NCI-H82 (cell line): ENCODE results near the gene ARL2.

Experiments used
- DNase-seq: peaks from one replicate; lab custom pipeline; 2025; lab: John Stamatoyannopoulos, UW

The ARL2 gene

DNA sequence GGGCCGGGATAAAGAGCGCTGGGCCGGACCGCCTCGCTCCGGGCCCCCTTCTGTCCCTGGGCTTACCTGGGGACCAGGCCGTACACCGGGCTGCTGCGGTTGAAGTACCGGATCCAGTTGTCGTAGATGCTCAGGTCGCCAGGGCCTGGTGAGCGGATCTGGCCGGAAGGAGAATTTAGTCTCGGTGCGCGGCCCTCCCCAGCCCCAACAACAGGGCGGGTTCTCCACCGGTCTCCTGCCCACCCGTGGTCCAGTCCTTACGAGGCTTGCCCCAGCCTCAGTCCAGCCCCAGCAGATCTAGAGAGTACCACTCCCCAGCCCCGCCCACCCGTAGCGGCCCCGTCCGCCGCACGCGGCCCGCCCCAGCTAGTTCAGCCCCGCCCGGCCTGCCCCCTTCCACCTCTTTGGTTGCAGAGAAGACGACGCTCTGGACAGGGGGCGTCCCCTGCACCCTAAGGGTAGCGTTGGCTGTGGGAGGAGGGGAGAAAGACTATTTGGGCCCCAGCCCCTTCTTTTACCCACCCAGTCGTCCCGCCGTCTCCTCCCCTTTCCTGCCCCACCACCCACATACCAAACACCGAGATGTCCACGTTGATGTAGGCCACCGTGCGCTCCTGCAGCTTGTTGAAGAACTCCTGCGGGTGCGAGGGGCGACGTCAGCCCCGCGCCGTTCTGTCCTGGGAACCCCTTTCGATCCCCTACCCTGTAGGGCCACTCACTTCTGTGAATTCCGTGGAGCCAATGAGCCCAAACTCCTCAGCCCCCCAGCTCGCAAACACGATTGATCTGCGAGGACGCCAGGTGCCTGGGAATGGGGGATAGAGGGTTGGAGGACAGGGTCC is 33.8 kb downstream of the ARL2 start:
- no peak for DNase-seq

DNA sequence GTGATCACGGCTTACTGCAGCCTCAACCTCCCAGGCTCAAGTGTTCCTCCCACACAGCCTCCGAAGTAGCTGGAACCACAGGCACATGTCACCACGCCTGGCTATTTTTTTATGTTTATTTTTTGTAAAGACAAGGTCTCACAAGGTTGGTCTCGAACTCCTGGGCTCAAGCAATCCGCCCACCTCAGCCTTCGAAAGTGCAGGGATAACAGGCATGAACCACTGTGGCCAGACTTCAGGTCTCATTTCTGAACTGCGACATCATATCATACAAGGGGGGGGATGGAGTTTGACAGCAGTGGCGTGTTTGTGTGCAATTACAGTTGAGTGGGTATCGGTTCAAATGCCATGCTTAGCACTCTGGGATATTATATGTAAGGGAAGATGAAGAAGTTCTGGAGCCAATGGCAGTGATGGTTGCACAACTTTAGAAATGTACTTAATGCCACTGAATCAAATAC is 37.5 kb downstream of the ARL2 start:
- DNase-seq: no peak

DNA sequence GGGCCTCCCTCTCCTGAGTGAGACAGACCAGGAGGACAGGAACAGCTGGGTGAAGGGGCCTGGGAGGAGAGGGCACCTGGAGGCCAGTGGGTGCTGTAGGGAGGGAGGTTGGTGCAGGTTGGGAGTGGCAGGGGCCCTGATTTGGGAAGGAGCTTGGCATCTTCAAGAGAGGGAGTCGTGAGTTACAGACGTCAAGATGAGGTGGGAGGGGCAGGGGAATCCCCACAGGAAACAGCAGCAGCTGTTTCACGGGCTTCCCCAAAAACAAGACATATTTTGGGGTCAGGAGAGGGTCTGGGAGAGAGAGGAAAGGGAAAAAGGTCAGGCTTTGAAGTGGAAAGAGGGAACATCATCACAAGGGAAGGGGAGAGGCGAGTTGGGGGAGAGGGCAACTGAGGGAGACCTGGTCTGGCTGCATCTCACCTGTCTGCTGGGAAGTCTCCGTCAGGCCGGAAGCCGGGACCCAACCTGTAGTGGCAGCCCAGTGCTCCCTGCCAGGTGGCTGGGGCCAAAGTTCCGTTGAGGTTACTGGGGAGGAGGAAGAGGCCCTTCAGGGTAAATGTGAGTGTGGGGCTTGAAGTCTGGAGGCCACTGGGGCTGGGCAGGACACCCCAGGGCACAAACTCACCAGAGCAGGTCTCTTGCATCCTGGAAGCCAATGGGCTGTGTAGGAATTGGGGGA is 40.0 kb downstream of the ARL2 start:
- DNase-seq: no peak

DNA sequence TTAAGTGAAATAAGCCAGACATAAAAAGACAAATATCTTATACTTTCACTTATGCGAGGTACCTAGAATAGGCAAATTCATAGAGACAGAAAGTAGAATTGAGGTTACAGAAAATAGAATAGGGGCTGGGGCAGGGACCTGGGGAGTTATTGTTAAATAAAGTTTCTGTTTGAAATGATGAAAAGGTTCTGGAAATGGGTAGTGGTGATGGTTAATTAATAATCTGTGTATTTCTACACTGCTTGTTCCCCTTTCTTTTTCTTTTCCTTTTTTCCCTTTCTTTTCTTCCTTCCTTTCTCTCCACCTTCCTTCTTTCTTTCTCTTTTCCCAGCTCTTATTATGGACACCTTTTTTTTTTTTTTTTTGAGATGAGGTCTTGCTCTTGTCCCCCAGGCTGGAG is 41.6 kb downstream of the ARL2 start:
- no peak for DNase-seq

DNA sequence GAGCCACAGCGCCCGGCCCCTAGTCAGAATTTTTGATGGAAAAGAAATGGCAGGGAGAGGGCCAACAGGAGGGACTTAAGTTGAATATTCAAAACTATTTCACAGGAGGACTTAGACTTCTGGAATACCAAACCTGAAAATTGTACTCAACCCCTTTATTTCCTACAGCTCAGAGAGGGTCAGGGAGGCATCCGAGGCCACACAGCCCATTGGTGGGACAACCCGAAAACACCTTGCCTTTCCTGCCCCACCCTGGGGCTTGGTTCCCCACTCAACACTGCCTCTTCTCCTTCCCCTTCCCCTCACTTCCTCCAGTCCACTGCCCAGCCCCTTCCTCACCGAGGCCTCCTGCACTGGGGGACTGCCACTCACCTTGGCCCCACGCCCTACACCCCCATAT is 43.0 kb downstream of the ARL2 start:
- DNase-seq: no peak

DNA sequence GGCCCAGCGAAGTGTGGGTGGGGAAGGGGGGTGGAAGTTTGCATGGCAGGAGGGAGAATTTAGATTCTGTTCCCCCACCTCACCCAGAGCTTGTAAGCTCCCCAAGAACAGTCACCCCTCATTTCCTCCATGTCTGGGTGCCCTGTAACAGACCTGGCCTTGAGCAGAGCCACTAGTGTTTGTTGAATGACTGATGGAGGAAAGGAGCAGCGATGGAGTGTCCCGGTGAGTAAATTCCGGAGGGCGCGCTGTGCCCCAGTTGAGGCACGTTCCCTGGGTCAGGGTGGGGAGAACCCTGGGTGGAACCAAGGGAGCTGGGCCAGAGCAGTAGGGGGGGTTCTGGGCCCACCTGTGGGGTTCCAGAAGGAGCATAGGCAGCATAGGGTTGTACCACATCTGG is 43.6 kb downstream of the ARL2 start:
- no peak for DNase-seq

DNA sequence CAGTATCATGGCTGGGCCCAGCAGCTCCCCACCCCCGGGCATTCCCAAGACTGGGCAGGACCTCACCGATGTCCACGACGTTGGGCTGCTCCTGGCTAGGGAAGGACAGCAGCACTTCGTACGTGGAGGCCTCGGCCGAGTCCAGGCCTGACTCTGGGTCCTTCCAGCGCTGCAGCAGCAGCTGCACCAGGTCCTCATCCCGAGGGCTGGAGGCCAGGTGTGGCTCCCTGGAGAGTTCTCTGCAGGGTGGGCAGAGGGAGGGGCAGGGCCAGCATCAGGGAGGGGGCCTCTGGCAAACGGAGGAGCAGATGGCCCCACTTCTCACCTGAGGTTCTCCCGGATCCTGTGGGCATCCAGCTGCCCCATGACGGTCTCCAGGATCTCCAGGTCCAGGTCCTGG is 44.1 kb downstream of the ARL2 start:
- DNase-seq: no peak

DNA sequence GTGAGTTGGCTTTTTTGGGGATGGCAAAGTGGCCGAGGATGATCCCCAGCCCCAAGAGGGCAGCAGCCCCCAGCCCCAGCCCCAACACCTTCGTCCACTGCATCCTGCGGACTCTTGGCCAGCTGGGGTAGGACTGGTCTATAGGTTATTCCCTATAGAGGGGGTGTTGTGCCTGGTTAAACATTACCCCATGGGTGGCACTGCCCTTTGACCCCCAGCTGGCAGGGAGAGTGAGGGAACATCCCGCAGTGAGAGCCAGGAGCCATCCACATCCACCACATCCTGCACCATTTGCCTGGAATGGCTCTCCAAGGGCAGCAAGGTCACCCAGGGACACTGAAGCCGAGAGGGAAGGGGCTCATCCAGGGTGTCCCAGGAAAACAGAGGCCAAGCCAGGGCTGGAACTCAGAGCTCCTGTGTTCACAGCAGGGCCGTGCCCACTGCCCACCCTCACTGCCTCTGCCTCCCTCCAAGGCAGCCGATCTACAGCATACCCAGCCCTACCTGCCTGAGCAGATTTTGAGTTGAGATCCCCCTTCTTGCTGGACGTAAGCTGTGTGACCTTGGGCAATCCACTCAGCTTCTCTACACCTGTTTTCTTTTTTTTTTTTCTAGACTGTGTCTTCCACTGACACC is 44.6 kb downstream of the ARL2 start, which contains the start of gene NAALADL1:
Gene NAALADL1, minus strand, starts transcription at position 135 of the 636 bp plus-strand sequence. Its CDS starts 32 bp downstream, at position 103.
- no peak for DNase-seq

DNA sequence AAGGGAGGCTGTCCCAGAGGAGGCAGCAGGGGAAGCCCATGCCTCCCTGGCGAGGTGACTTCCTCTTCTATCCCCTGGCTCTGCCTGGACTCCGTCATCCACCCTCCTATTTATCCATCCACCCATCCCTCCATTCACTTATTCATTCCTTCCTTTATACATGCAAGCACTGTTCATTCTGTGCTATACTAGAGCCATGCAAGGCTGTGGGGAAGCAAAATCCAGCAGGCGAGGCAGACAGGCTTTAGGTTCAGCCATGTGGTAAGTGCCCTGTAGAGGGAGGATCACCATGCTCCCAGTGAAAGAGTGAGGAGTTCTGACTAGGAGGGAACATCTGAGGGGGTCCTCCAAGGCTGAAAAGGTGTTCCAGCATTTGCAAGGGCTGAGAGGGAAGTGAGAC is 45.6 kb downstream of the ARL2 start:
- no peak for DNase-seq

DNA sequence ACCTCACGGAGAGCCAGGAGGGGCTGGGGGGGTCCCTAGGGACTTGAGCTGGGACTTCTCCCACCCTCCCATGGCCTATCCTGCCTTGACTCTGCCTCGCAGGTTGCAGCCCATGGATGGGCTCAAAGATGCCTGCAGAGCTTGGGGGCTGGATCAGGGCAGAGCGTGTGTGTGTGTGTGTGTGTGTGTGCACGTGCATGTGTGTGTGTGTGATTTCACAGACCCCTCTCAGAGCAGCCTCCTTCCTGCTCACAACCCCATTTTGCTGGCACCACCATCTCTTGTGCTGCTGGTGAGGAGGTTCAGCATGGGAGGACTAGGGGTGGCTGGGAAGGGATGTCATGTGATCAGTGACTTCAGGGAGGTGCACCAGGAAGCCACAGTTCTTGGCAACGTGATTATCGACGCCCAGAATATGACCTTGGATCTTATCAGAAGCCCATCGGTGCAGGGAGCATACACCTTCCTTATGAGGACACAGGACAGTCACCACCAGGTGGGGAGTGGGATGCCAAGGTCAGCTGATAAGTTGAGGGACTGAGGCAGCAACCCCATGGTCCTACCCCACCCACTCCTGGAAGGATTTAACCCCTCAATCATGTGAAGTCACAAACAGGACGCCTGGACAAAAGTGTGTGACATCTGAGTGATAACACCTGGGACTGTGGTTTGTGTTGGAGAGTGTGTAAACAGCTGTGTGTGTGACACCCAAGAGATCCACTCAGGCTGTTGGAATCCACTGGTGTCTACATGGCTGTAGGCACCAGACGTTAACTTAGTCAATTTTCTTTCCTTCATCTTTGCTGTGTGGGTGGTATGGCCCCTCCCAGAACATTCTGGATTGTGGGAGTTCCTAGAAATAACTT is 46.2 kb downstream of the ARL2 start:
- no peak for DNase-seq

DNA sequence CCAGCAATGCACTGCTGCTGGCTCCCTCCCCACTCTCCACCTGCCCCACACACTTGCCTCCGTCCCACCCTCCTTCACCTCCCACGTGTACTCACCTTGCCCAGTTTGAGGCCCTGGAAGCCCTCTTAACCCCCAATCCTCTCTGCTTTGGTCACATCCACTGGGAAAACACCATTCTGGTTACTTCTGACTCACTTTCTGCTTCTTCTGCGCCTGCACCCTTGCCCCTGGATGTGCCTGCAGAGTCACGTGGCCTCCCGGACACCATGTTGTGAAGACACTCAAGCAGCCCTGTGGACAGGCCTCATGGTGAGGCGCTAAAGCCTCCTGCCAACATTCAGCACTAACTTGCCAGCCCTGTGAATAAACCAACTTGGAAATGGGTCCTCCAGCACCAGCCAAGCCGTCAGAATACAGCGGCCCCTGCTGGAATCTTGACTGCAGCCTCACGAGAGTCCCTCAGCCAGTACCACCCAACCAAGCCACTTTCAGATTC is 47.0 kb downstream of the ARL2 start:
- peak; percentile 17 for DNase-seq

DNA sequence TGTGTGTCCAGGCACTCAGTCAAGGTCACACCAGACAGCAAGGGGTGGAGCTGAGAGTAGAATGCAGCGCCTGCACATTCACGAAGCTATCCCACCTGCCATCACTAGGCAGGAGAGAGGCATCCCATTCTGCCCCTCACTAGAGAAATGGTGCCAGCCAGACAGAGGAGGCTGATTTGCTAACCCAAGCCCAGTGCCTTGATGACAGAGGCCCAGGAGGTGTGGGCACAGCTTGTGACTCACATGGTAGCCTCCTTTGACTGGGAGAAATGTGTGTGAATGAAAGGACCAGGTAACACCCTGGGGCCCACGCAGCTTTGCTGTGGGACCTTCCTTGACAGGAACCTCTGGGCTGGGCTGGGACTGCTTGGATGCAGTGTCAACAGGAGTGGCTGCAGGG is 49.6 kb downstream of the ARL2 start:
- no peak for DNase-seq

DNA sequence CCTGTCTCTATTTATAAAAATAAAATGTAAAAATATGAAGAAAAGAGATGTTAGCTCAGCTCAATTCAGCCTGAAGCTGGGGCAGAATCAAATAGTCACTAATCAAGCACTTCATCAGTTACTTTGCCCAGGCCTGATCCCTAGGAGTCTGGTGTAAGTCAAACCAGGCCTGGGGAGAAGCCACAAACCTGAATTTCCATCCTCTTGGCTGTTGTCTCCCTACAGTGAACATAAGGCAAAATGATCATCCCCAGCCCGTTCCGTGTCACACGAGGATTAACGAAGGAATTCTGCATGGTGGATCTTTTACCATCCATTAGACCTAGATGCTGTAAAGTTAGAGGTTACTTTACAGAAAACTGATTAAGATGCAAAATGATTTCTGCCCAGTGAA is 50.9 kb downstream of the ARL2 start:
- DNase-seq: peak; percentile 26

DNA sequence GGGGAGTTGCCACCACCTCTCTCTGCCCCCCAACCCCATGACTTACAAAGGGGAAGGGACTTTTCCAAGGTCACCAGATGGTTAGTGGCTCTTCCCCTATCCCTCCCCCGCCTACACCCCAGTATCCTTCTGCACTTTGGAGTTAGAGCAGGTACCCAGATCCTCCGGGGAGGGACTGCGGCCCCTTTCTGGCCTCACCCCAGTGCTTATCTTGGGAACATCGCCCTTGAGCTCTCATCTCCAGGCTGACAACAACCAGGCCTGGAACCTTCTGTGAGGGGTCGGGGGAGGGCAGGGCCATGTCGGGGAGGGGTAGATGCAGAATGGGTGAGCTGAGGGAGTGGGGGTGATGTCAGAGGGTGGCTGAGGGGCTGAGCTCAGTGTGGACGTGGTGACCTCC is 51.9 kb downstream of the ARL2 start:
- no peak for DNase-seq

DNA sequence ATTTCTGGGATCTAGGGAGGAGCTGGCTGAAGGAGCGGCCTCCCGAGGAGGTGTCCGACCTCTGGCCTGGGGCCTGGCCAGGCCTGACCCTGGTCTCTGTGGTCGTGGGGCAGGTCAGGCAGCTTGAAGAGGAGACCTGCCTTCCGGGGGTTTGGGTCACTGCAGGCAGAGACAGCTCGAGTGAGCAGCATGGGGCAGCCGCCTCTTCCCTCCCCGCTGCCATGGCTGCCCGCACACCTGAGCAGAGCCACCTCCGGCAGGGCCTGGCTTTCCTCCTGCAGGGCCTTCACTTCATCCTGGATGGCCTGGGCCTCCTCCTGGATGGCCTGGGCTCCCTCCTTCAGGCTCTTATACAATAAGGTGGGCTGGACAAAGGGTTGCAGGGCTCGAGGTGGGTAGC is 52.4 kb downstream of the ARL2 start:
- DNase-seq: no peak

DNA sequence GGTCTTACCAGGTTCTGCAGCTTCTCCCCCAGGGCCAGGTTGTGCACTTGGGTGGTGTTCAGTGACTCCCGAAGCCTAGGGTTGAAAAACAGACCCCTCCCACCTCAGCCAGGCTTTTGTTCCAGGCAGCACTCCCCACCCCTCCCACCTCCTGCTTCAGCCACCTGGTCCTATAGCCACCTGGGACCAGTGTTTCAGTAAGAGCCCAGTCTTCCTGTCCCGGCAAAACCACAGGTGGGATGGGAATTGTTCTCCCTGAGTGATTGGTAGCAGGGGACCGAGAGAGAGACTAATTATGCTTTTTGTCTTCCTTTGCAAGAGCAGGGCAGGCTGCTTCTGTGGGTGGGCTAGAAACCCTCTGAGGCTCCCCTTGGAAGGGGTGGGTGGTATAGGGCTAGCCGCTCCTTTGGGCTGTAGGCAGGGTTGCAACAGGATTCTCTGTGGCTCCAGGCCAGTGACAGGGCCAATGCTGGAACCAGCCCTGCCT is 52.9 kb downstream of the ARL2 start:
- DNase-seq: no peak

DNA sequence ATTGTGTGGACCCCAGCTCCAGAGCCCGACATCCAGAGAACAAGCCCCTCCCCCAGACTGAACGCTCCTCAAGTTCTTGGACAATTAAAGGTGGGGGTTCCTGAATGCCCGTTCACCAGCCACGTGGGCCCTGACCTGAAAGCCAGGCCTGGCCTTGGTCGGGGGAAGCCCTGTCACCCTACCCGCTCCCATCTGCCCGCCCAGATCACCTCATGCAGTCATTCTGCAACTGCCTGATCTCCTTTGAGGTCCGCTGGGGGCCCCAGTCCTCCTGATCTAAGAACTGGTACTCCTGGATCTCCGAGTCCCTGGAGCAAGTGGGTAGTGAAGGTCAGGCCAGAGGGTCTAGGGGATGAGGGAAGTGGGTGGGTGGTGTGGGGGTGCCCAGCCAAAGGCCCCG is 53.5 kb downstream of the ARL2 start:
- no peak for DNase-seq

DNA sequence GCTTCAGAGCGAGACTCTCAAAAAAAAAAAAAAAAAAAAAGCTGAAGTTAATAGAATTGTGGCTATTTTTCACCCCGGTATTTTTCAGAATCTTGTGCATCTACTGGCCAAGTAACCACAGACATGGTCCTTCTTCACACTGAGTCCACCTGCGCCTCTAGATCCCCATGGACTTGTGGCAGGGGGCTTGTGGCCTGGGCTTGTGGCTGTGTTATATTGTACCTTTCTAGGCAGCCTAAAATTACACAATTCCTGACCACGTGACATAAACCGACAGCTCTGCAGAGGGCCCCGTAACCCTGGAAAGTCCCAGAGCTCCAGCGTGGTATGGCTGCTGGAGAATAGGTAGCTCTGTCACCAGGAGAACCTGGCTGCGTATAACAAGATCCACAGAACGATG is 55.3 kb downstream of the ARL2 start:
- DNase-seq: no peak
